GM12864 (cell line): Measurements from ENCODE around the gene THBS2.

Experiments
- DNase-seq: peaks from one replicate; pipeline ENCODE4 v3.0.0-alpha.2; 2011; ENCODE audit warnings: low read depth
- H3K4me3 ChIP-seq: 2 replicates; pipeline ENCODE4 v1.5.1; 2011; ENCODE audit warnings: mild to moderate bottlenecking, low read depth, low read length, control low read depth
- CTCF ChIP-seq: IDR thresholded peaks from 2 replicates; pipeline ENCODE4 v1.5.1; 2011; ENCODE audit warnings: low read depth, mild to moderate bottlenecking, moderate library complexity, low read length, control low read depth, inconsistent platforms; ENCODE audit errors: missing control alignments

Gene THBS2

DNA sequence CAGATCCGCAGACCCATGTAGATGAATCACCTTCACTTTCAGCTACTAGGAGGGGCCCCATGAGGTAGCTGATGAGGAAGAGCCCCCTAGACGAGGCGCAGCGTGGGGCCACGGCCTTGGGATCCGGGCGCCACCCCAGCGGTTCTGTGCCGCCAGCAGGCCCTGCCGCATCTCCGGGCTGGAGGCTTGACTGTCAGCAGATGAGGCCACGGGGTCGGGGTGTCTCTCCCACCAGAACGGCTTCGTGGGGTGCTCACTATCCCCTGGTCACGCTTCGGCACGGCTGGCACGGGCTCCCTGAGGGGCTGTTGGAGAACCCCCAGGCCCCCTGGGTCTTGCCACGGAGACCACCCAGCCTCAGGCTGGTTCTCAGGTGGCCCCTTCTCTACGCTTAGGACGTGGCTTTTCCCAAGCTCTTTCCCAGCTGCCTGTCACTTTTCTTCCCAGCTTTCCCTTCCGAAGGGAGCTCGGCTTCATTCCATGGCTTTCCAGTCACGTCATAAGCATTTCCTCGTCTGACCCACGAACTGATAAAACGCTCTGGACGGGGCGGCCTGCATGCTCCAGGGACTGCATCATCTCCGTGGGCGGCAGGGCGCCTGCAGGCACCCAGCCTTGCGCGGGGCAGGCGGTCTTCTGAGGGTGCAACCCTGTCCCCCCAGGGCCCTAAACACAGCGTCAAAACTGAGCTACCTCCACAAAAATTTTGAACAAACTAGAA, 85.9 kb downstream of the THBS2 start:
- DNase-seq: no peak
- no peak for TF ChIP-seq CTCF
- H3K4me3 ChIP-seq: no peak overlapping the region

DNA sequence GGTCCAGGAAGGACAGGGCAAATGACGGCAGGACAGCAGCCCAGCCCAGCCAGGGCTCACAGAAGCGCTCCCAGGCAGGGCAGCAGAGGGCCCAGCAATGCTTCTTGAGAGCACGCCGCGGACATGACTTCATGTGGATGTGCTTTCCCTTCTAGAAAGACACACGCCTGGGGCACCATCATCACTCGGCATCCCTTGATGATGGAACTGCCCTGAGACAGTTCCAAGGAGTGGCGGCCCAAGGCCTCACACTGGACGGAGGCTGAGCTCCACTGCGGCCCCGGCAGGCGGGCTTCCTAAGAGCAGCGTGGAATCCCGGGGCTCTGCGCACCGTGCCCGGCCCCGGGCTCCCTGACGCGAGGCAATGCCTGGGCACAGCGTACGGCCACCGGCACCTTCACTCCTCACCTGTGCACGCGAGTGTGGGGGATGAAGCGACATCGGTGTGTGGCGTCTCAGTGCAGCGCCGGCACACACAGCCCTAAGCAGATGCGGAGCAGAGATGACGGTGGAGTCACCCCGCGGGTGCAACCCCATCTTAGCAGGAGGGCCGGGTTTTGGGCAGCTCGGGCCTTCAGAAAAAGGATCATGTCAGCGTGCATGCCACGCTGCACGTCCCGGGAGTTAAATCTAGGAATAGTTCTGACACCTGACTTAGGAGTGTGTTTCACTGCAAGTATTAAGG, 86.6 kb downstream of the THBS2 start:
- no peak overlapping the region for H3K4me3 ChIP-seq
- DNase-seq: no peak
- TF ChIP-seq CTCF: no peak
